IMR-90 (cell line): ENCODE data around the gene EIF4E1B.

Source experiments
- BHLHE40 ChIP-seq: fragments of 150-350 bp; IDR thresholded peaks from 2 replicates; pipeline ENCODE4 v1.6.1; 2016; ENCODE audit warnings: mild to moderate bottlenecking, low read depth, low read length
- CEBPB ChIP-seq: IDR thresholded peaks from 2 replicates; pipeline ENCODE4 v1.6.1; 2012; ENCODE audit warnings: low read depth, low read length, improper control_type of control experiment
- ELK1 ChIP-seq: fragments of 150-350 bp; IDR thresholded peaks from 2 replicates; pipeline ENCODE4 v1.6.1; 2016; ENCODE audit warnings: low read depth, mild to moderate bottlenecking, low read length, moderate library complexity, borderline replicate concordance
- FOS ChIP-seq: fragments of 150-350 bp; IDR thresholded peaks from 2 replicates; pipeline ENCODE4 v1.6.1; 2016; ENCODE audit warnings: low read depth, low read length
- MAFK ChIP-seq: IDR thresholded peaks from 2 replicates; pipeline ENCODE4 v1.6.1; 2012; ENCODE audit warnings: low read depth, low read length, improper control_type of control experiment
- MXI1 ChIP-seq: IDR thresholded peaks from 2 replicates; pipeline ENCODE4 v1.6.1; 2012; ENCODE audit warnings: low read depth, mild to moderate bottlenecking, low read length, moderate library complexity, borderline replicate concordance
- POLR2A ChIP-seq: IDR thresholded peaks from 2 replicates; pipeline ENCODE4 v1.6.1; 2012; ENCODE audit warnings: mild to moderate bottlenecking, low read depth, low read length
- RAD21 ChIP-seq: IDR thresholded peaks from 2 replicates; pipeline ENCODE4 v1.6.1; 2012; ENCODE audit warnings: low read length, improper control_type of control experiment
- RCOR1 ChIP-seq: IDR thresholded peaks from 2 replicates; pipeline ENCODE4 v1.6.1; 2012; ENCODE audit warnings: mild to moderate bottlenecking, low read length, improper control_type of control experiment; ENCODE audit not compliant: insufficient replicate concordance
- RFX5 ChIP-seq: IDR thresholded peaks from 2 replicates; pipeline ENCODE4 v1.8.0; 2012; ENCODE audit warnings: low read depth, mild to moderate bottlenecking, low read length, moderate library complexity
- SMC3 ChIP-seq: fragments of 150-350 bp; IDR thresholded peaks from 2 replicates; pipeline ENCODE4 v1.6.1; 2016; ENCODE audit warnings: low read depth, mild to moderate bottlenecking, antibody characterized with exemption, low read length, moderate library complexity
- USF2 ChIP-seq: fragments of 150-350 bp; IDR thresholded peaks from 2 replicates; pipeline ENCODE4 v1.6.1; 2017; ENCODE audit warnings: mild to moderate bottlenecking, antibody characterized with exemption, low read length, low read depth
- TF ChIP-seq, protein P1 (sequence below): conservative IDR thresholded peaks from 2 replicates; pipeline ENCODE4 v1.5.1; 2012; ENCODE audit warnings: mild to moderate bottlenecking, low read depth, low read length, improper control_type of control experiment

GRCh38 chr5:176691524-176691923 is 61.0 kb downstream of the EIF4E1B start:
- no peak for TF ChIP-seq POLR2A
- no peak for TF ChIP-seq MAFK
- no peak for TF ChIP-seq CEBPB
- TF ChIP-seq, protein P1, sequence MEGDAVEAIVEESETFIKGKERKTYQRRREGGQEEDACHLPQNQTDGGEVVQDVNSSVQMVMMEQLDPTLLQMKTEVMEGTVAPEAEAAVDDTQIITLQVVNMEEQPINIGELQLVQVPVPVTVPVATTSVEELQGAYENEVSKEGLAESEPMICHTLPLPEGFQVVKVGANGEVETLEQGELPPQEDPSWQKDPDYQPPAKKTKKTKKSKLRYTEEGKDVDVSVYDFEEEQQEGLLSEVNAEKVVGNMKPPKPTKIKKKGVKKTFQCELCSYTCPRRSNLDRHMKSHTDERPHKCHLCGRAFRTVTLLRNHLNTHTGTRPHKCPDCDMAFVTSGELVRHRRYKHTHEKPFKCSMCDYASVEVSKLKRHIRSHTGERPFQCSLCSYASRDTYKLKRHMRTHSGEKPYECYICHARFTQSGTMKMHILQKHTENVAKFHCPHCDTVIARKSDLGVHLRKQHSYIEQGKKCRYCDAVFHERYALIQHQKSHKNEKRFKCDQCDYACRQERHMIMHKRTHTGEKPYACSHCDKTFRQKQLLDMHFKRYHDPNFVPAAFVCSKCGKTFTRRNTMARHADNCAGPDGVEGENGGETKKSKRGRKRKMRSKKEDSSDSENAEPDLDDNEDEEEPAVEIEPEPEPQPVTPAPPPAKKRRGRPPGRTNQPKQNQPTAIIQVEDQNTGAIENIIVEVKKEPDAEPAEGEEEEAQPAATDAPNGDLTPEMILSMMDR = no peak
- no peak for TF ChIP-seq USF2
- no peak for TF ChIP-seq MXI1
- no peak for TF ChIP-seq SMC3
- TF ChIP-seq RFX5 = no peak
- no peak for TF ChIP-seq BHLHE40
- TF ChIP-seq RCOR1 = no peak
- no peak for TF ChIP-seq RAD21
- no peak for TF ChIP-seq ELK1
- no peak for TF ChIP-seq FOS
